Activated gamma-delta T cell (primary cell): ENCODE data around the gene L2HGDH.

ENCODE experiments used
- DNase-seq: peaks from one replicate; lab custom pipeline; 2025; lab: John Stamatoyannopoulos, UW

The L2HGDH gene

GRCh38 chr14:50229681-50230080, 82.3 kb downstream of the L2HGDH start:
- no peak for DNase-seq

DNA sequence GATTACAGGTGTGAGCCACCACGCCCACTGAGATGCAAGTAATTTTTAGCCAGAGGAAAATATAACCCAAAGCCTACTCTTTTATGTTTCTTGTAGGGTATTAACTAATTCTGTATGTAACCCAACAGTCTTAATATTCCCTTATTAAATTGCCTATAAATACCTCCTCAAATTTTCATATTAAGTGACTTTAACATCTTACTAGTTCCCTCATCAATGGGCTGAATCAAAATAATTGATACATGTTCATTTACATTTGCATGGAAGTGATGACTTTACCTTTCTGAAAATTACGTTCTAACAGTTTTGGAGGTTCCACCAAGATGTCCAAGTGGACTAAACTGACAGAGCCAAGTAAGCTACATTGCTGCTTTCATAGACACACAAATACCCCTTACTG, 83.7 kb downstream of the L2HGDH start:
- no peak for DNase-seq

GRCh38 chr14:50225974-50226297, 86.1 kb downstream of the L2HGDH start:
- DNase-seq: no peak

DNA sequence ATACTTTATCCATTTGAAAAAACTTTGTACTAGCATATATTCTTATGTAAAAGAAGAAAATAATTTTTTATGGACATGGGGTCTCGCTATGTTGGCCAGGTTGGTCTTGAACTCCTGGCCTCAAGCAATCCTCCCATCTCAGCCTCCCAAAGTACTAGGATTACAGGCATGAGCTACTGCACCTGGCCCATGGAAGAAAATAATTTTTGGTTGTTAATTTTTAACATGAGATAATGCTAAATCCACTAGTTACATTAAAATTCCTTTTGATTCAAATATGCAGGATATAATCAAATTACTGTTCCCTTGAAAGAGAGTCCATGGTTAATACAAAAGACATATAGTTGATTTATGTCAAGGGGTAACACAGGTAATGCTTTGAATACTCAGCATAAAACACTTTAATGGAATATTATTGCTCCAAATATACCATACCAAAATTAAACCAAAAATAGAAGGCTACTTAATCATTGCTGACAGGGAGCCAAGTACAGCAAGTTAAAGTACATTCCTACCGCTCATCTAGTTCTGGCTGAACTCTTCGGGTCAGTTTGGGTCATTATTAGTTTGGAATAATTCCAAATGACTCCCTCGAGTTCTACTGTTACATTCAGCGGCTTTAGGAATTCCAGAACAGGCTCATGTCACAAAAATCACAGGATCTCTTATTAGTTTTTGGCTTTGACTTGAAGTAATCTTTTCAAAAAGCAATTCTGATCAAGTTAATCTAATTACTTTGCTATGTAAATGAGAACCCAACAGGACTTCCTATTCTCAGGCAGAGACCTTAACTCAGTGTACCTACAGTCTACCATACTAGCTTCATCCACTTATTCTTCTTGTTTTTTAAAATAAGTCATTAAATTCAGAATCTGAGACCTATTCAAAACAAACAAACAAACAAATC, 86.7 kb downstream of the L2HGDH start:
- no peak for DNase-seq

- no peak for DNase-seq
These were observed 89.9 kb downstream of the L2HGDH start for GRCh38 chr14:50222055-50222613.

- no peak for DNase-seq
These were observed 93.5 kb downstream of the L2HGDH start for GRCh38 chr14:50218501-50218900.

DNA sequence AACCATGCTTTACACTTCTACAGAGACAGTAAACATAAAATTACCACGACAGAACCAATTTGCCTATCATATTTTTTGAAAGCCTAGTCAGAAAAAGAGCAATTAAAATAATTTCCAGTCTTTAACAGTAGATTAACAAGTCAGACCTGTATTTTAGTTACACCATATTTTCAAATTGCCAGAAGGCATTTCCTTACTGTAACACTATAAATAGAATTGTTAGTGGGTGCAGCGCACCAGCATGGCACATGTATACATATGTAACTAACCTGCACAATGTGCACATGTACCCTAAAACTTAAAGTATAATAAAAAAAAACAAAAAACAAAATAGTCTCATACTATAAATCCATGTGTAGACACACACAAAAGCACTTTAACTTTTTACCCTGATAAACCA, 96.6 kb downstream of the L2HGDH start:
- no peak for DNase-seq

- DNase-seq: no peak
These were observed 98.2 kb downstream of the L2HGDH start for GRCh38 chr14:50213795-50214194.

- DNase-seq: no peak
These were observed 99.3 kb downstream of the L2HGDH start for GRCh38 chr14:50212726-50213125.

DNA sequence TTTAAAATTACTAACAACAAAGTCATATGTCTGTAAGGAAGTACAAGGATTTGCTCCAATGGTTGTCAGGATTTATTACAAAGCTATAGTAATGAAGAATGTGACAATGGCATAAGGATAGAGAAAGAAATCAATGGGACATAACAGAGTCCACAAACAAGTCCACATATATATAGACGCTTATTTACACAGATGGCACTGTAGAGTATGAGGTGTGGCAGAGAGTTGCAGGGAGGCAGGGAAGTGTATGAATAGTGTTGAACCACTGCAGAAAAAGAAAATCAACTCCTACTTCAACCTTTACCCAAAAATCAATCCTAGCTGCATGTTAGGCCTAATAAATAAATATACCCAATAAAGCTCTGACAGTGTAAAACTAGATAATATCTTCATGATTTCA, 102.0 kb downstream of the L2HGDH start:
- no peak for DNase-seq

DNA sequence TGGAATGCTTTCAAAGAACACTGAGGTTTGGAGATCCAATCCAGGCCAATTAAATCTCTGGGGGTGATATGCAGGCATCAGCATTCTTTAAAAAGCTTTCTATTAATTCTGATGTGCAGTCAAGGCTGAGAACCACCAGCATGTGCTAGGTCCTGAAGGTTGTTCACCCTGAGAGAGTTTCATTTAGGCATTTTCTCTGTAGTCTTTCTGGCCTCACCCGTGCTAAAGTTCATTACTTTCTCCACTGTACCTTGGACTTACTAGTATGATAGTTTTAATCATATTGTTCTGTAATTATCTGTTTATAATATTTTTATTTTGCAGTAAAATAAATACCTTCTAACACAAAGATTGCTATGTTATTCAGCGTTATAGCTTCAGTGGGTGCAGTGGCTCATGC, 113.5 kb downstream of the L2HGDH start:
- no peak for DNase-seq

- no peak for DNase-seq
These were observed 120.5 kb downstream of the L2HGDH start for GRCh38 chr14:50191499-50191898.
